ENCODE data around the gene SCN9A. TPM values are rescaled to one million over a fixed set of nuclear protein-coding genes. Genes with fewer than 3 reads are reported as not detected.

Gene SCN9A
- 10 to 100 TPM in 2 of 3 donors, 1 to 10 TPM in 1; 9.0 to 24.3 (median 23.3) TPM for total RNA-seq
- long read RNA-seq, donor 1, full-length matches to known transcripts, result 1 of 10 reads
- long read RNA-seq, donor 1, partial matches to known transcripts, result 6 of 10 reads
- long read RNA-seq, donor 1, other reads (novel, unspliced or antisense), result 3 of 10 reads
- long read RNA-seq, donor 2, partial matches to known transcripts, result 3 of 6 reads
- long read RNA-seq, donor 2, other reads (novel, unspliced or antisense), result 3 of 6 reads

DNA sequence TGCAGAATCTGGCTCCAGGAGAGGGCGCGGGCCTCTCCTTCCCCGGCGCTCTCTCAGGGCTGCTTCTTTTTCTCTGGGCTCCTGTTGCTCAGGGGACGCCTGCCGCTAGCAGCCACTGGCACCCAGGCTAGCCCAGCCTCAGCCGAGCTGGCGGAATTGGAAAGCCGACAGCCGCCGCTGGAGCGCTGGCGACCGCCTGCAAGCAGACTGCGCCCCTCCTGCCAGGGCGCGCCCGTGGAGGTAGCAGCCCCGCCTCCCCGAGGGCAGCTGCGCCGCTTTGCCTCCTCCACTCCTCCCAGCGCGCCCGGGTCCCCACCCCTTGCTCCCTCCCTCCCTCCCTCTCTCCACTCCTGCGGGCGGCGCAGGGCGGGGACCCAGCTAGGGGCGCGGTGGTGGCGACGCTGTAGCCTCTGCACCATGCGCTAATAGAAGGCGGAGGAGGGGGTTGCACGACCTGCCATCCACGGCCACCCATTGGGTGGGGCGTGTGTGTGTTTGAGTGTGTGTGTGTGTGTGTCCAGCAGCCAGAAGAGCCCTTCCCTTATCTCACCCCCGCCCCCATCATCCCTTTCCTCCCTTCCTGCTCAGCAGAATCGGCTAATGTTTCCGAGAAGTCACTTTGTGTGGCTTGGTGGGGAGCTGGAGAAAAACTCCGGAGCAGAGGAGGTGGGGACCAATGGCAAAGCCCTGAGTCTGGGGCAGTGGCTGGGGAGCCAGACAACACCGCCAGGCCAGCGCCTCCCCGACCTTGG, at the start of gene SCN9A:
SCN9A (minus strand) TSS at position 209 of the 752 bp plus-strand sequence. CDS start 64,188 bp downstream, outside the sequence.
- intact Hi-C loops (cut with DNase I, micrococcal nuclease), result no loop called here
- Histone ChIP-seq H3K4me3 (peak within 1 kb of the TSS; percentile 28), H3K9me3 (no peaks in the 10 kb centered on the region), H3K36me3 (ENCODE audit: low read depth) (no peaks in the 10 kb centered on the region), H3K4me1 (ENCODE audit: low read depth) (peaks cover 5% of the 10 kb centered on the region)
- no peak for TF ChIP-seq CTCF (IDR thresholded peaks at IDR 0.05)
- DNase-seq, result peak; percentile 89 to 91 (median 90)
- peak; percentile 98 for ATAC-seq

- Histone ChIP-seq H3K4me1 (ENCODE audit: low read depth) (no peaks in the 10 kb centered on the region), H3K9me3 (no peaks in the 10 kb centered on the region), H3K4me3 (no peak overlapping the region), H3K36me3 (ENCODE audit: low read depth) (no peaks in the 10 kb centered on the region)
- DNase-seq, result no peak
- no peak for TF ChIP-seq CTCF (IDR thresholded peaks at IDR 0.05)
- no peak for ATAC-seq
- intact Hi-C loops (cut with DNase I, micrococcal nuclease), result no loop called here
Measured at GRCh38 chr2:166424841-166425240, 49.1 kb upstream of the SCN9A start.

- ATAC-seq, result no peak
- DNase-seq, result peak in 1 of 3 donors; percentile 5
- Histone ChIP-seq H3K9me3 (no peaks in the 10 kb centered on the region), H3K4me3 (no peak overlapping the region), H3K4me1 (ENCODE audit: low read depth) (no peaks in the 10 kb centered on the region), H3K36me3 (ENCODE audit: low read depth) (no peaks in the 10 kb centered on the region)
- intact Hi-C loops (cut with DNase I, micrococcal nuclease), result no loop called here
- TF ChIP-seq CTCF (IDR thresholded peaks at IDR 0.05), result no peak
Measured at GRCh38 chr2:166419616-166419934, 43.8 kb upstream of the SCN9A start.

GRCh38 chr2:166418853-166419615, 43.3 kb upstream of the SCN9A start:
- Histone ChIP-seq H3K4me1 (ENCODE audit: low read depth) (no peaks in the 10 kb centered on the region), H3K9me3 (no peaks in the 10 kb centered on the region), H3K4me3 (no peak overlapping the region), H3K36me3 (ENCODE audit: low read depth) (no peaks in the 10 kb centered on the region)
- intact Hi-C loops (cut with DNase I, micrococcal nuclease), result no loop called here
- no peak for TF ChIP-seq CTCF (IDR thresholded peaks at IDR 0.05)
- no peak for ATAC-seq
- DNase-seq, result no peak

GRCh38 chr2:166417669-166418068, 41.9 kb upstream of the SCN9A start:
- Histone ChIP-seq H3K4me3 (no peak overlapping the region), H3K4me1 (ENCODE audit: low read depth) (no peaks in the 10 kb centered on the region), H3K36me3 (ENCODE audit: low read depth) (no peaks in the 10 kb centered on the region), H3K9me3 (no peaks in the 10 kb centered on the region)
- DNase-seq, result peak in 1 of 3 donors; percentile 7
- TF ChIP-seq CTCF (IDR thresholded peaks at IDR 0.05), result no peak
- no peak for ATAC-seq
- intact Hi-C loops (cut with DNase I, micrococcal nuclease), result no loop called here

Data from mucosa of descending colon (tissue), 3 donors.